Esophagus muscularis mucosa (tissue), 4 donors: Measurements from ENCODE around the gene TUT7. TPM values are rescaled to one million over a fixed set of nuclear protein-coding genes. Genes with fewer than 3 reads are reported as not detected.
"Not testable (repeated sequence)": the region's sequence is repeated elsewhere in the genome, so short reads cannot be mapped to it uniquely, and the experiment has no call there.

Experiments
- DNase-seq: peaks from one replicate; pipeline ENCODE4 v3.0.0-alpha.2; 2017; ENCODE audit errors: extremely low spot score
- H3K27ac ChIP-seq, 4 donors: fragments of 200-600 bp; sonication (generic); replicated peaks in 1 of 4; 1 replicate in 3 of 4; 2 replicates in 1 of 4; pipeline ENCODE4 v1.5.1; 2016 to 2019; ENCODE audit warnings: mild to moderate bottlenecking in 1 of 4
- H3K27me3 ChIP-seq, 4 donors: fragments of 200-600 bp; sonication (generic); one replicate each; pipeline versions ENCODE4 v1.5.1 to v1.6.0; 2016 to 2019
- H3K36me3 ChIP-seq, 4 donors: fragments of 200-600 bp; sonication (generic); one replicate each; pipeline ENCODE4 v1.5.1; 2016 to 2019
- H3K4me1 ChIP-seq, 4 donors: fragments of 200-600 bp; sonication (generic); one replicate each; pipeline ENCODE4 v1.5.1; 2016 to 2019
- H3K4me3 ChIP-seq, 4 donors: fragments of 200-600 bp; sonication (generic); 1 replicate in 2 of 4; 2 replicates in 2 of 4; pipeline ENCODE4 v1.5.1; 2016 to 2019; ENCODE audit warnings: mild to moderate bottlenecking in 4 of 4, moderate library complexity in 1 of 4
- H3K9me3 ChIP-seq, 4 donors: fragments of 200-600 bp; sonication (generic); 1 replicate in 3 of 4; 2 replicates in 1 of 4; pipeline ENCODE4 v1.5.1; 2016 to 2019
- EP300 ChIP-seq: sonication (generic); formaldehyde crosslinking; IDR thresholded peaks from one replicate; pipeline ENCODE4 v1.6.1; 2017; ENCODE audit warnings: antibody characterized with exemption
- POLR2A ChIP-seq: fragments of 450-650 bp; IDR thresholded peaks from one replicate; pipeline ENCODE4 v1.6.1; 2017; ENCODE audit warnings: antibody characterized with exemption, moderate library complexity, mild to moderate bottlenecking, low read depth
- POLR2AphosphoS5 ChIP-seq, 2 donors: sonication (generic); formaldehyde crosslinking; IDR thresholded peaks; one replicate each; pipeline ENCODE4 v1.6.1; 2017; ENCODE audit warnings: antibody characterized with exemption in 2 of 2
- WGBS: methylation state at CpG from one replicate; pipeline ENCODE4 v1.1.5; 2018; 5-methylcytosine and 5-hydroxymethylcytosine counted together
- intact Hi-C: fragments of 100-400 bp; cut with DNase I; formaldehyde crosslinking; loops from one replicate; pipeline ENCODE4 v1.15.1; 2023
- total RNA-seq, 4 donors: library from RNA; depleted of rRNA; stranded (reverse); fragments of >200 nt; gene quantifications; one replicate each; pipeline versions ENCODE4 v1.1.0 to v1.2.1, GENCODE V29; 2016
- TF ChIP-seq, protein P1 (sequence below), 3 experiments: fragments of 200-600 bp in 2 of 3; fragments of 450-650 bp in 1 of 3; sonication (generic) in 2 of 3; IDR thresholded peaks; one replicate each; pipeline ENCODE4 v1.5.1; 2017 to 2019; ENCODE audit warnings: antibody characterized with exemption in 3 of 3, mild to moderate bottlenecking in 2 of 3, moderate library complexity in 1 of 3

The TUT7 gene
- total RNA-seq, 4 donors from 2014 or later, result 24.5 to 33.0 (median 30.9) TPM

DNA sequence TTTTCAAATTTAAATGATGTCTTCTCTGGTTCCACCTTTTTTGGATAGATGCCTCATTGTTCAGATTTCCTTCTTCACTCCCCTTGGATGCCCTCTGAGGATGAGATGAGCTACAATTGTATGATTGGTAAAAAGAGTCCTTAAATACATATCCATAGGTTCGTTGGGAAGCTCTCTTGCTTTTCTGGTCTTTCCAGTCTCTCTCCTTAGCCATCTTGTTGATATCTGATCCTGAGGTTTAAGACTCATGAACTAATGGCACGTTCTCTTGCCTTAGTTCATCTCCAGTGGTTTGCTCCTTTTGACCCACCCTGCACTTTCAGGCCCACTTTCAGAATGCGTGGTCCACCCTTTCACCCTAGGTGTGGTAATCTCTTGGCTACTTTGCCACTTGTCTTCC lies 33.2 kb upstream of the TUT7 start:
- TF ChIP-seq POLR2A (no peak), POLR2AphosphoS5 (IDR thresholded peaks at IDR 0.05) (no peak), EP300 (no peak)
- TF ChIP-seq, protein P1, sequence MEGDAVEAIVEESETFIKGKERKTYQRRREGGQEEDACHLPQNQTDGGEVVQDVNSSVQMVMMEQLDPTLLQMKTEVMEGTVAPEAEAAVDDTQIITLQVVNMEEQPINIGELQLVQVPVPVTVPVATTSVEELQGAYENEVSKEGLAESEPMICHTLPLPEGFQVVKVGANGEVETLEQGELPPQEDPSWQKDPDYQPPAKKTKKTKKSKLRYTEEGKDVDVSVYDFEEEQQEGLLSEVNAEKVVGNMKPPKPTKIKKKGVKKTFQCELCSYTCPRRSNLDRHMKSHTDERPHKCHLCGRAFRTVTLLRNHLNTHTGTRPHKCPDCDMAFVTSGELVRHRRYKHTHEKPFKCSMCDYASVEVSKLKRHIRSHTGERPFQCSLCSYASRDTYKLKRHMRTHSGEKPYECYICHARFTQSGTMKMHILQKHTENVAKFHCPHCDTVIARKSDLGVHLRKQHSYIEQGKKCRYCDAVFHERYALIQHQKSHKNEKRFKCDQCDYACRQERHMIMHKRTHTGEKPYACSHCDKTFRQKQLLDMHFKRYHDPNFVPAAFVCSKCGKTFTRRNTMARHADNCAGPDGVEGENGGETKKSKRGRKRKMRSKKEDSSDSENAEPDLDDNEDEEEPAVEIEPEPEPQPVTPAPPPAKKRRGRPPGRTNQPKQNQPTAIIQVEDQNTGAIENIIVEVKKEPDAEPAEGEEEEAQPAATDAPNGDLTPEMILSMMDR (IDR thresholded peaks at IDR 0.05), result no peak
- H3K4me3 ChIP-seq, result no peak overlapping the region
- intact Hi-C loops, result no loop called here
- no peaks in the 10 kb centered on the region for H3K9me3 ChIP-seq
- H3K27me3 ChIP-seq, result no peaks in the 10 kb centered on the region
- no peak overlapping the region for H3K27ac ChIP-seq
- DNase-seq, result no peak
- H3K36me3 ChIP-seq, result no peaks in the 10 kb centered on the region
- WGBS, result 76% methylated on average over 3 of the region's 3 CpGs
- no peaks in the 10 kb centered on the region for H3K4me1 ChIP-seq

DNA sequence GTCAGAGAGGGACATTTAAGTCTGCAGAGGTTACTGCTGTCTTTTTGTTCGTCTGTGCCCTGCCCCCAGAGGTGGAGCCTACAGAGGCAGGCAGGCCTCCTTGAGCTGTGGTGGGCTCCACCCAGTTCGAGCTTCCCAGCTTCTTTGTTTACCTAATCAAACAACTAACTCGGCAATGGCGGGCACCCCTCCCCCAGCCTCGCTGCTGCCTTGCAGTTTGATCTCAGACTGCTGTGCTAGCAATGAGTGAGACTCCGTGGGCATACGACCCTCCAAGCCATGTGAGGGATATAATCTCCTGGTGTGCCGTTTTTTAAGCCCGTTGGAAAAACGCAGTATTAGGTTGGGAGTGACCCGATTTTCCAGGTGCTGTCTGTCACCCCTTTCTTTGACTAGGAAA lies 28.8 kb upstream of the TUT7 start:
- H3K4me1 ChIP-seq, intact Hi-C loops, H3K9me3 ChIP-seq, H3K27ac ChIP-seq, H3K27me3 ChIP-seq, H3K4me3 ChIP-seq, H3K36me3 ChIP-seq, DNase-seq: not testable (repeated sequence)
- 94% methylated on average over 7 of the region's 11 CpGs for WGBS

DNA sequence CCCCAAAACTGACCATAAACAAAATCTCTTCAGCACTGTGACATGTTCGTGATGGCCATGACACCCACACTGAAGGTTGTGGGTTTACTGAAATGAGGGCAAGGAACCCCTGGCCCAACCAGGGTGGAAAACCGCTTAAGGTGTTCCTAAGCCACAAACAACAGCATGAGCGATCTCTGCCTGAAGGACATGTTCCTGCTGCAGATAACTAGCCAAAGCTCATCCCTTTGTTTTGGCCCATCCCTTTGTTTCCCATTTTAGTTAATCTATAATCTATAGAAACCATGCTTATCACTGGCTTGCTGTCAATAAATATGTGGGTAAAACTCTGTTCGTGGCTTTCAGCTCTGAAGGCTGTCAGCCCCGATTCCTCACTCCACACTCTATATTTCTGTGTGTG lies 21.8 kb upstream of the TUT7 start:
- Histone ChIP-seq H3K36me3 (no peaks in the 10 kb centered on the region), H3K27me3 (no peaks in the 10 kb centered on the region), H3K4me1 (no peaks in the 10 kb centered on the region), H3K4me3 (no peak overlapping the region), H3K9me3 (peaks cover 0 to 8% (median 0%) of the 10 kb centered on the region in 4 donors), H3K27ac (no peak overlapping the region)
- no peak for DNase-seq
- intact Hi-C loops, result no loop called here
- TF ChIP-seq POLR2A, result no peak
- 94% methylated on average over 5 of the region's 5 CpGs for WGBS

DNA sequence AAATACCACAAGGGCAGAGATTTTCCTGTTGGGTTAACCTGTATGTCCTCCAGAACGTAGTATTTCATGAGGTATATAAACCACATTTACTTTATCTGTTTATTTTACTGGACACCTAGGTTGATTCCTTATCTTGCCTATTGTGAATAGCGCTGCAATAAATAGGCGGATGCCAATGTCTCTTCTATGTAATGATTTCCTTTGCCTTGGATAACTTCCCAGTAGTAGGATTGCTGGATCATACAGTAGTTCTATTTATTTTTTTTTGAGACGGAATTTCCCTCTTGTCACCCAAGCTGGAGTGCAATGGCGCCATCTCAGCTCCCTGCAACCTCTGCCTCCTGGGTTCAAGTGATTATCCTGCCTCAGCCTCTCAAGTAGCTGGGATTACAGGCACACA lies 15.6 kb upstream of the TUT7 start:
- Histone ChIP-seq H3K9me3 (peaks cover 0 to 33% (median 22%) of the 10 kb centered on the region in 4 donors), H3K4me3 (no peak overlapping the region), H3K4me1 (no peaks in the 10 kb centered on the region), H3K36me3 (no peaks in the 10 kb centered on the region), H3K27me3 (no peaks in the 10 kb centered on the region), H3K27ac (no peak overlapping the region)
- WGBS, result 80% methylated on average over 5 of the region's 5 CpGs
- TF ChIP-seq EP300 (no peak), POLR2A (no peak), POLR2AphosphoS5 (IDR thresholded peaks at IDR 0.05) (no peak)
- TF ChIP-seq, protein P1 (IDR thresholded peaks at IDR 0.05), result no peak
- intact Hi-C loops, result no loop called here
- DNase-seq, result no peak

DNA sequence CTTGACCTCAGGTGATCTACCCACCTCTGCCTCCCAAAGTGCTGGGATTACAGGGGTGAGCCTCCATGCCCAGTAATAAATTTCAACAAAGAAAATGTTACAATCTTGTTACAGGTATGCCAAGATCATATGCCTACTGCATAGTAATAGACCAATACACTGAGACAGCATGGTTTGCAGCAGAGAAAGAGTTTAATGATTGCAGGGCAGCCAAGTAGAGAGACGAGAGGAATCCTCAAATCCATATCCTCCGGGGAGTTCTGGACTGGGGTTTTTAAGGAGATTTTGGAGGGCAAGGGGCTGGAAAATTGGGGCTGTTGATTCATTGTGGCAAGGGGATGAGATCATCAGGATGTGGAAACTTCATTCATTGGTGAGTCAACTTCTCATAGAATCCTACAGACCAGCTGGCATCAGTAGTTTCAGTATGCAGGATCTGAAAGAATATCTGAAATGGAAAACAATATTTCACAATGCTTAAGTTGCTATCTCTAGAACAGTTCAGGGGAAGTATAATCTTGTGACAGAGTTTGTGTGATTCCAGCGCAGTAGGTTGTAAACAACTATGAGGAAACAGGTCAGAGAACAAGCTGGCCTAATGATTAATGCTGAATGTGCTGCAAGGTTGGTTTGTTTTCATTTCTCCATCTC lies 14.8 kb upstream of the TUT7 start:
- H3K36me3 ChIP-seq, result no peaks in the 10 kb centered on the region
- no peaks in the 10 kb centered on the region for H3K27me3 ChIP-seq
- H3K4me1 ChIP-seq, result no peaks in the 10 kb centered on the region
- peaks cover 0 to 33% (median 22%) of the 10 kb centered on the region in 4 donors for H3K9me3 ChIP-seq
- intact Hi-C loops, result no loop called here
- 71% methylated on average over 3 of the region's 3 CpGs for WGBS
- DNase-seq, result no peak
- H3K27ac ChIP-seq, result peak overlapping the region in 1 of 4 donors; percentile 8
- no peak overlapping the region for H3K4me3 ChIP-seq
- TF ChIP-seq EP300, result no peak
- TF ChIP-seq, protein P1 (IDR thresholded peaks at IDR 0.05), result no peak
- TF ChIP-seq POLR2A, result no peak
- TF ChIP-seq POLR2AphosphoS5 (IDR thresholded peaks at IDR 0.05), result no peak

DNA sequence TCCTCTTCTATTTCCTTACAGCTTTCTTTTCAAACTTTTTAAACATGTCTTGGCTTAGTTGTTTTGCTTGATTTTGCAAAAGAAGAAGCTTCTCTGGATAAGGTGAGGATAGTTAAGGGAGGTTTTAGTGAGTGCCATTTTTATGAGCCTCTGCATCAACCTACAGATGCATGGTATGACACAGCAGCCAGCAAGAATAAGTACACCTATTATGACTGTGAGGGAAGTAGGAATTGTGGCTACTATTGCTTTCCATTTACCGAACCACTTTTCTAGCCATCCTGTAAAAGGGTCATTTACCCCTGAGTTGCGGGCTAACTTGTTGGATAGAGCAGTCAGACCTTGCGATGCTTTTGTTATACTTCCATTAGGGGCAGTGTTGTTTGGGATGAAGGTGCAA lies 7.0 kb upstream of the TUT7 start:
- Histone ChIP-seq H3K27me3 (no peaks in the 10 kb centered on the region), H3K27ac (no peak overlapping the region), H3K9me3 (peaks cover 0 to under 1% (median 0%) of the 10 kb centered on the region in 4 donors), H3K4me3 (no peak overlapping the region), H3K4me1 (no peaks in the 10 kb centered on the region), H3K36me3 (no peaks in the 10 kb centered on the region)
- TF ChIP-seq EP300, result no peak
- no peak for TF ChIP-seq POLR2A
- TF ChIP-seq, protein P1 (IDR thresholded peaks at IDR 0.05), result no peak
- TF ChIP-seq POLR2AphosphoS5 (IDR thresholded peaks at IDR 0.05), result no peak
- WGBS, result 92% methylated on average over 3 of the region's 3 CpGs
- no peak for DNase-seq
- intact Hi-C loops, result no loop called here
